HepG2 (cell line): ENCODE results near the gene CHCHD6. TPM values are rescaled to one million over a fixed set of nuclear protein-coding genes. Genes with fewer than 3 reads are reported as not detected.

Experiments used
- ATAC-seq: fragments of 200-7000 bp; cut with Tn5 transposase; 3 replicates; pipeline ENCODE4 v1.9.1; 2020; ENCODE audit warnings: mild to moderate bottlenecking, moderate library complexity
- BruUV-seq: library from RNA; stranded (reverse); fragments of 400-500 nt; replicated peaks from 2 replicates; lab custom pipeline; 2021; lab: Mats Ljungman, UMichigan
- CTCF ChIA-PET: fragments of 300-600 bp; formaldehyde crosslinking; extraction: SDS; loops from one replicate; lab custom pipeline; 2021; ENCODE audit warnings: low total read pairs, inconsistent platforms, low intra/inter-chr PET ratio; lab: Yijun Ruan, JAX
- POLR2A ChIA-PET: fragments of 350-600 bp; sonication (Branson Sonifier 250); formaldehyde crosslinking; loops from one replicate; lab custom pipeline; 2020; ENCODE audit warnings: antibody characterized with exemption, inconsistent platforms; lab: Yijun Ruan, JAX
- DNase-seq: peaks from one replicate; pipeline ENCODE4 v3.0.0-alpha.2; 2015; ENCODE audit warnings: low spot score
- FAIRE-seq: peaks from 3 replicates; lab custom pipeline; 2011; peaks lifted over from hg19 to GRCh38; lab: Jason Lieb, UNC
- H2AFZ ChIP-seq: one replicate; pipeline ENCODE4 v1.6.1; 2011; ENCODE audit warnings: low read length, inconsistent platforms
- H3K27ac ChIP-seq: fragments of 300-600 bp; 3 replicates; pipeline ENCODE4 v1.8.0; 2011; ENCODE audit warnings: mixed run types, mild to moderate bottlenecking, mixed read lengths, low read length, inconsistent platforms; ENCODE audit not compliant: insufficient read depth; ENCODE audit errors: extremely low read length
- H3K27me3 ChIP-seq, 2 experiments: fragments of 200-600 bp in 1 of 2; 2 replicates in 1 of 2; 3 replicates in 1 of 2; pipeline versions ENCODE4 v1.6.0 to v1.8.0; 2011; ENCODE audit warnings: low read length in 2 of 2, mild to moderate bottlenecking in 2 of 2, moderate library complexity in 2 of 2, inconsistent platforms in 1 of 2; ENCODE audit not compliant: insufficient read depth in 2 of 2, control insufficient read depth in 1 of 2
- H3K36me3 ChIP-seq, 2 experiments: fragments of 200-600 bp in 1 of 2; replicated peaks in 1 of 2; 2 replicates in 1 of 2; 3 replicates in 1 of 2; pipeline versions ENCODE4 v1.5.1 to v1.8.0; 2011; ENCODE audit warnings: low read length in 2 of 2, inconsistent platforms in 1 of 2; ENCODE audit not compliant: insufficient read depth in 2 of 2, control insufficient read depth in 1 of 2
- H3K4me1 ChIP-seq: 2 replicates; pipeline ENCODE4 v1.5.1; 2012; ENCODE audit warnings: low read length, inconsistent platforms; ENCODE audit not compliant: insufficient read depth
- H3K4me2 ChIP-seq: 2 replicates; pipeline ENCODE4 v1.6.0; 2011; ENCODE audit warnings: low read depth, low read length, inconsistent platforms
- H3K4me3 ChIP-seq, 3 experiments: fragments of 200-600 bp in 1 of 3; sonication (generic), shearing (Covaris generic) in 1 of 3; replicated peaks in 1 of 3; 2 replicates each; pipeline ENCODE4 v1.5.1; 2011 to 2016; ENCODE audit warnings: low read length in 3 of 3, inconsistent platforms in 2 of 3, low read depth in 2 of 3, mild to moderate bottlenecking in 2 of 3, control low read depth in 1 of 3, mixed read lengths in 1 of 3; ENCODE audit not compliant: insufficient read depth in 1 of 3
- H3K79me2 ChIP-seq: one replicate; pipeline ENCODE4 v1.6.1; 2011; ENCODE audit warnings: low read length, inconsistent platforms; ENCODE audit not compliant: insufficient read depth
- H3K9ac ChIP-seq: 2 replicates; pipeline ENCODE4 v1.6.0; 2011; ENCODE audit warnings: mild to moderate bottlenecking, low read depth, low read length, inconsistent platforms; ENCODE audit not compliant: insufficient read depth
- H3K9me3 ChIP-seq: 2 replicates; pipeline ENCODE4 v1.5.1; 2012; ENCODE audit warnings: mild to moderate bottlenecking, low read length
- H4K20me1 ChIP-seq: 2 replicates; pipeline ENCODE4 v1.6.0; 2011; ENCODE audit warnings: inconsistent platforms, mild to moderate bottlenecking, low read length, moderate library complexity; ENCODE audit not compliant: insufficient read depth
- CEBPB ChIP-seq: IDR thresholded peaks from 2 replicates; pipeline ENCODE4 v1.6.1; 2011; ENCODE audit warnings: low read depth, low read length, improper control_type of control experiment, borderline replicate concordance
- HDAC2 ChIP-seq: sonication (generic); formaldehyde crosslinking; IDR thresholded peaks from 2 replicates; pipeline ENCODE4 v1.4.0; 2020; ENCODE audit warnings: missing genetic modification reagents
- HNF4A ChIP-seq: sonication (generic); formaldehyde crosslinking; IDR thresholded peaks from 2 replicates; pipeline ENCODE4 v1.4.0; 2020; ENCODE audit warnings: missing genetic modification reagents
- HNRNPK ChIP-seq: fragments of 200-400 bp; formaldehyde crosslinking; IDR thresholded peaks from 2 replicates; pipeline ENCODE4 v1.6.1; 2018; ENCODE audit warnings: low read length, low read depth, moderate library complexity, mild to moderate bottlenecking; ENCODE audit not compliant: poor library complexity, severe bottlenecking
- HOXD1 ChIP-seq: sonication (generic); formaldehyde crosslinking; IDR thresholded peaks from 2 replicates; pipeline ENCODE4 v1.5.0; 2020; ENCODE audit warnings: missing genetic modification reagents
- KAT7 ChIP-seq: IDR thresholded peaks from 2 replicates; pipeline ENCODE4 v1.6.1; 2018; ENCODE audit warnings: borderline replicate concordance, missing compliant biosample characterization
- ONECUT2 ChIP-seq: sonication (generic); formaldehyde crosslinking; IDR thresholded peaks from 2 replicates; pipeline ENCODE4 v1.4.0; 2020; ENCODE audit warnings: missing genetic modification reagents
- PRPF4 ChIP-seq: fragments of 200-400 bp; formaldehyde crosslinking; IDR thresholded peaks from 2 replicates; pipeline ENCODE4 v1.6.1; 2016; ENCODE audit warnings: low read length, low read depth; ENCODE audit not compliant: poor library complexity, severe bottlenecking
- RFXAP ChIP-seq: sonication (generic); formaldehyde crosslinking; IDR thresholded peaks from 2 replicates; pipeline ENCODE4 v1.4.0; 2020; ENCODE audit warnings: missing genetic modification reagents, borderline replicate concordance
- TBP ChIP-seq: sonication (generic); formaldehyde crosslinking; IDR thresholded peaks from 2 replicates; pipeline ENCODE4 v1.5.0; 2020; ENCODE audit warnings: missing genetic modification reagents
- THAP9 ChIP-seq: sonication (generic); formaldehyde crosslinking; IDR thresholded peaks from 2 replicates; pipeline ENCODE4; 2020; ENCODE audit warnings: missing genetic modification reagents, mild to moderate bottlenecking, borderline replicate concordance
- ZBTB3 ChIP-seq: sonication (generic); formaldehyde crosslinking; IDR thresholded peaks from 2 replicates; pipeline ENCODE4 v1.4.0; 2020; ENCODE audit warnings: low read depth, mild to moderate bottlenecking, moderate library complexity, missing genetic modification reagents, borderline replicate concordance
- ZNF232 ChIP-seq: sonication (generic); formaldehyde crosslinking; IDR thresholded peaks from 2 replicates; pipeline ENCODE4 v1.4.0; 2020; ENCODE audit warnings: missing genetic modification reagents, borderline replicate concordance
- ZNF382 ChIP-seq: sonication (generic); formaldehyde crosslinking; IDR thresholded peaks from 2 replicates; pipeline ENCODE4 v1.5.0; 2020; ENCODE audit warnings: missing genetic modification reagents, mild to moderate bottlenecking, borderline replicate concordance
- ZNF446 ChIP-seq: sonication (generic); formaldehyde crosslinking; IDR thresholded peaks from 2 replicates; pipeline ENCODE4 v1.5.0; 2020; ENCODE audit warnings: mild to moderate bottlenecking, missing genetic modification reagents
- ZNF709 ChIP-seq: sonication (generic); formaldehyde crosslinking; IDR thresholded peaks from 2 replicates; pipeline ENCODE4 v1.5.0; 2020; ENCODE audit warnings: mild to moderate bottlenecking, missing genetic modification reagents
- WGBS: methylation state at CpG from one replicate; pipeline ENCODE4 v1.1.6; 2017; ENCODE audit warnings: low lambda C conversion rate; 5-methylcytosine and 5-hydroxymethylcytosine counted together
- in situ Hi-C: cut with HindIII; loops from 2 replicates; pipeline ENCODE4 v1.10.0; 2017; ENCODE audit warnings: low pct_unique_long_range_greater_than_20kb; ENCODE audit not compliant: extremely low pct_ligation_motif_present
- intact Hi-C: fragments of 100-400 bp; cut with micrococcal nuclease; formaldehyde crosslinking; loops from one replicate; pipeline ENCODE4 v1.10.0; 2022; ENCODE audit not compliant: unreplicated experiment
- polyA plus RNA-seq, 8 experiments: library from polyadenylated mRNA; depleted of rRNA in 3 of 8; stranded (reverse) in 7 of 8; unstranded in 1 of 8; fragments of >200 nt; fragmentation: Illumina TruSeq in 4 of 8; extraction: Trizol in 4 of 8; gene quantifications; 2 replicates each; pipeline versions ENCODE4 v1.2.1 to v1.2.3, GENCODE V29; 2011 to 2016; ENCODE audit warnings: low read depth in 4 of 8, missing spikeins in 1 of 8, mixed read lengths in 1 of 8; ENCODE audit not compliant: insufficient read depth in 1 of 8
- total RNA-seq, 5 experiments: library from RNA; depleted of rRNA; stranded (reverse); fragments of >200 nt; fragmentation: Illumina TruSeq; extraction: Trizol; gene quantifications; 2 replicates each; pipeline ENCODE4 v1.2.3, GENCODE V29; 2016; ENCODE audit warnings: low read depth in 1 of 5
- TF ChIP-seq, protein P1 (sequence below): sonication (generic); formaldehyde crosslinking; IDR thresholded peaks from 2 replicates; pipeline ENCODE4 v1.4.0; 2020; ENCODE audit warnings: missing genetic modification reagents, borderline replicate concordance
- TF ChIP-seq, protein P2 (sequence below): IDR thresholded peaks from 2 replicates; pipeline ENCODE4 v1.6.1; 2012; ENCODE audit warnings: low read depth, low read length, improper control_type of control experiment

The CHCHD6 gene
- total and polyA plus RNA-seq, 2 of the 13 experiments (the other 11 are each of a cell fraction or from before 2014, with no cell fraction given) = 20.3 to 20.8 TPM

GRCh38 chr3:126715432-126715831, 11.4 kb downstream of the CHCHD6 start:
- H3K4me3 ChIP-seq = no peak overlapping the region
- WGBS = 17% methylated on average over 1 of the region's 1 CpG
- CTCF ChIA-PET = no interaction called here
- no peak for DNase-seq
- no peaks in the 10 kb centered on the region for H3K9me3 ChIP-seq
- ATAC-seq = peak; percentile 93
- peaks cover 9% of the 10 kb centered on the region for H3K4me1 ChIP-seq
- in situ Hi-C loops = no loop called here
- no peak overlapping the region for H3K4me2 ChIP-seq
- FAIRE-seq = no peak
- POLR2A ChIA-PET = interaction anchor here (1.3 kb wide), 1 partner anchor 19 kb away, joined by 3 read pairs; no protein-coding TSS in a partner anchor
- no TSS peak for BruUV-seq
- H2AFZ ChIP-seq = no peak overlapping the region
- intact Hi-C loops = no loop called here
- no peaks in the 10 kb centered on the region; the same call in 1 of the 2 replicates for H4K20me1 ChIP-seq
- H3K79me2 ChIP-seq = peaks cover 11% of the 10 kb centered on the region
- no peaks in the 10 kb centered on the region for H3K27me3 ChIP-seq
- H3K36me3 ChIP-seq = no peaks in the 10 kb centered on the region
- H3K27ac ChIP-seq = no peak overlapping the region
- H3K9ac ChIP-seq = no peak overlapping the region
- TF ChIP-seq ZBTB3 (CRISPR knock-in tag) (no peak), HDAC2 (CRISPR knock-in tag) (no peak), HNF4A (peak; percentile 10; the same call in 1 of the 2 replicates), THAP9 (no peak), KAT7 (no peak), PRPF4 (no peak), RFXAP (CRISPR knock-in tag) (no peak), HNRNPK (no peak), ONECUT2 (CRISPR knock-in tag) (peak; percentile 60; the same call in 1 of the 2 replicates), HOXD1 (no peak), ZNF232 (CRISPR knock-in tag) (no peak), ZNF446 (CRISPR knock-in tag) (no peak), ZNF709 (CRISPR knock-in tag) (no peak), ZNF382 (CRISPR knock-in tag) (no peak), TBP (no peak), CEBPB (peak; percentile 18; the same call in 1 of the 2 replicates)
- TF ChIP-seq, protein P1, sequence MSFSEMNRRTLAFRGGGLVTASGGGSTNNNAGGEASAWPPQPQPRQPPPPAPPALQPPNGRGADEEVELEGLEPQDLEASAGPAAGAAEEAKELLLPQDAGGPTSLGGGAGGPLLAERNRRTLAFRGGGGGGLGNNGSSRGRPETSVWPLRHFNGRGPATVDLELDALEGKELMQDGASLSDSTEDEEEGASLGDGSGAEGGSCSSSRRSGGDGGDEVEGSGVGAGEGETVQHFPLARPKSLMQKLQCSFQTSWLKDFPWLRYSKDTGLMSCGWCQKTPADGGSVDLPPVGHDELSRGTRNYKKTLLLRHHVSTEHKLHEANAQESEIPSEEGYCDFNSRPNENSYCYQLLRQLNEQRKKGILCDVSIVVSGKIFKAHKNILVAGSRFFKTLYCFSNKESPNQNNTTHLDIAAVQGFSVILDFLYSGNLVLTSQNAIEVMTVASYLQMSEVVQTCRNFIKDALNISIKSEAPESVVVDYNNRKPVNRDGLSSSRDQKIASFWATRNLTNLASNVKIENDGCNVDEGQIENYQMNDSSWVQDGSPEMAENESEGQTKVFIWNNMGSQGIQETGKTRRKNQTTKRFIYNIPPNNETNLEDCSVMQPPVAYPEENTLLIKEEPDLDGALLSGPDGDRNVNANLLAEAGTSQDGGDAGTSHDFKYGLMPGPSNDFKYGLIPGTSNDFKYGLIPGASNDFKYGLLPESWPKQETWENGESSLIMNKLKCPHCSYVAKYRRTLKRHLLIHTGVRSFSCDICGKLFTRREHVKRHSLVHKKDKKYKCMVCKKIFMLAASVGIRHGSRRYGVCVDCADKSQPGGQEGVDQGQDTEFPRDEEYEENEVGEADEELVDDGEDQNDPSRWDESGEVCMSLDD = no peak
- TF ChIP-seq, protein P2, sequence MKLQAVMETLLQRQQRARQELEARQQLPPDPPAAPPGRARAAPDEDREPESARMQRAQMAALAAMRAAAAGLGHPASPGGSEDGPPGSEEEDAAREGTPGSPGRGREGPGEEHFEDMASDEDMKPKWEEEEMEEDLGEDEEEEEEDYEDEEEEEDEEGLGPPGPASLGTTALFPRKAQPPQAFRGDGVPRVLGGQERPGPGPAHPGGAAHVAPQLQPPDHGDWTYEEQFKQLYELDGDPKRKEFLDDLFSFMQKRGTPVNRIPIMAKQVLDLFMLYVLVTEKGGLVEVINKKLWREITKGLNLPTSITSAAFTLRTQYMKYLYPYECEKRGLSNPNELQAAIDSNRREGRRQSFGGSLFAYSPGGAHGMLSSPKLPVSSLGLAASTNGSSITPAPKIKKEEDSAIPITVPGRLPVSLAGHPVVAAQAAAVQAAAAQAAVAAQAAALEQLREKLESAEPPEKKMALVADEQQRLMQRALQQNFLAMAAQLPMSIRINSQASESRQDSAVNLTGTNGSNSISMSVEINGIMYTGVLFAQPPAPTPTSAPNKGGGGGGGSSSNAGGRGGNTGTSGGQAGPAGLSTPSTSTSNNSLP = no peak
